ENCODE results near the gene KRT6B. TPM values are rescaled to one million over a fixed set of nuclear protein-coding genes. Genes with fewer than 3 reads are reported as not detected.
"Not testable (repeated sequence)": the region's sequence is repeated elsewhere in the genome, so short reads cannot be mapped to it uniquely, and the experiment has no call there.

KRT6B gene
- total RNA-seq, 1 donor = not detected

- no peak overlapping the region for H3K4me3 ChIP-seq (ENCODE audit: low read depth, low read length)
- DNase-seq (ENCODE audit: low read depth) = no peak
- TF ChIP-seq CTCF (IDR thresholded peaks at IDR 0.05; ENCODE audit: insufficient read depth, low read length) = no peak
Observed at GRCh38 chr12:52413782-52414345, 38.1 kb downstream of the KRT6B start.

- no peak for TF ChIP-seq CTCF (IDR thresholded peaks at IDR 0.05; ENCODE audit: insufficient read depth, low read length)
- H3K4me3 ChIP-seq (ENCODE audit: low read depth, low read length) = no peak overlapping the region
- no peak for DNase-seq (ENCODE audit: low read depth)
Observed at GRCh38 chr12:52413202-52413601, 38.7 kb downstream of the KRT6B start.

- no peak overlapping the region for H3K4me3 ChIP-seq (ENCODE audit: low read depth, low read length)
- no peak for TF ChIP-seq CTCF (IDR thresholded peaks at IDR 0.05; ENCODE audit: insufficient read depth, low read length)
- DNase-seq (ENCODE audit: low read depth) = no peak
Observed at GRCh38 chr12:52411815-52412214, 40.1 kb downstream of the KRT6B start.

GRCh38 chr12:52410589-52411248, 41.2 kb downstream of the KRT6B start:
- H3K4me3 ChIP-seq (ENCODE audit: low read depth, low read length); DNase-seq (ENCODE audit: low read depth): not testable (repeated sequence)

- H3K4me3 ChIP-seq (ENCODE audit: low read depth, low read length) = no peak overlapping the region
- DNase-seq (ENCODE audit: low read depth) = no peak
- TF ChIP-seq CTCF (IDR thresholded peaks at IDR 0.05; ENCODE audit: insufficient read depth, low read length) = no peak
Observed at GRCh38 chr12:52407918-52408317, 44.0 kb downstream of the KRT6B start.

- no peak for TF ChIP-seq CTCF (IDR thresholded peaks at IDR 0.05; ENCODE audit: insufficient read depth, low read length)
- DNase-seq (ENCODE audit: low read depth) = no peak
- no peak within 1 kb of the TSS for H3K4me3 ChIP-seq (ENCODE audit: low read depth, low read length)
Observed at GRCh38 chr12:52405922-52406385, 46.0 kb downstream of the KRT6B start, which contains the start of gene KRT82. TSS of gene KRT82 (minus strand) at chr12:52406335. CDS start at chr12:52406277, 58 bp downstream.

GRCh38 chr12:52404951-52405350, 47.0 kb downstream of the KRT6B start:
- no peak for TF ChIP-seq CTCF (IDR thresholded peaks at IDR 0.05; ENCODE audit: insufficient read depth, low read length)
- DNase-seq (ENCODE audit: low read depth) = no peak
- H3K4me3 ChIP-seq (ENCODE audit: low read depth, low read length) = no peak overlapping the region
